ENCODE results near the gene HS1BP3.
A peak's percentile ranks its signal among the peaks of the same experiment; 100 is the strongest.

The HS1BP3 gene

GRCh38 chr2:20663196-20664070, 12.5 kb upstream of the HS1BP3 start:
- no peak for DNase-seq

GRCh38 chr2:20662308-20662937, 11.5 kb upstream of the HS1BP3 start:
- DNase-seq, result no peak

GRCh38 chr2:20661421-20662307, 10.8 kb upstream of the HS1BP3 start:
- peak; percentile 55 to 85 for DNase-seq

GRCh38 chr2:20660506-20661420, 9.9 kb upstream of the HS1BP3 start:
- DNase-seq, result peak; percentile 35 to 40

- DNase-seq, result no peak
Measured at GRCh38 chr2:20657522-20658235, 6.8 kb upstream of the HS1BP3 start.

- no peak for DNase-seq
Measured at GRCh38 chr2:20656561-20656960, 5.7 kb upstream of the HS1BP3 start.

- peak; percentile 14 to 47 for DNase-seq
Measured at GRCh38 chr2:20654535-20654813, 3.6 kb upstream of the HS1BP3 start.

GRCh38 chr2:20653695-20654534, 3.0 kb upstream of the HS1BP3 start:
- peak; percentile 39 to 51 for DNase-seq

- no peak for DNase-seq
Measured at GRCh38 chr2:20652673-20653575, 2.0 kb upstream of the HS1BP3 start.

- DNase-seq, result no peak
Measured at GRCh38 chr2:20652141-20652540, 1.2 kb upstream of the HS1BP3 start.

- DNase-seq, result no peak
Measured at GRCh38 chr2:20651731-20652099, 817 bp upstream of the HS1BP3 start.

- DNase-seq, result peak; percentile 16 to 26
Measured at GRCh38 chr2:20650393-20650876, 463 bp downstream of the HS1BP3 start.

- no peak for DNase-seq
Measured at GRCh38 chr2:20649976-20650375, 922 bp downstream of the HS1BP3 start.

GRCh38 chr2:20649576-20649975, 1.3 kb downstream of the HS1BP3 start:
- DNase-seq, result peak; percentile 38 to 76

GRCh38 chr2:20648831-20649230, 2.1 kb downstream of the HS1BP3 start:
- no peak for DNase-seq

- no peak for DNase-seq
Measured at GRCh38 chr2:20648206-20648605, 2.7 kb downstream of the HS1BP3 start.

- no peak for DNase-seq
Measured at GRCh38 chr2:20647738-20648137, 3.2 kb downstream of the HS1BP3 start.

GRCh38 chr2:20647211-20647610, 3.7 kb downstream of the HS1BP3 start:
- DNase-seq, result no peak

GRCh38 chr2:20646446-20646845, 4.5 kb downstream of the HS1BP3 start:
- no peak for DNase-seq

GRCh38 chr2:20645761-20646160, 5.1 kb downstream of the HS1BP3 start:
- DNase-seq, result no peak

All from inflammatory macrophage treated with lipopolysaccharide for 1 hour (primary cell).